Sciatic nerve (tissue), 2 donors: ENCODE data around the gene NUCB2. TPM values are rescaled to one million over a fixed set of nuclear protein-coding genes. Genes with fewer than 3 reads are reported as not detected.

ENCODE experiments used
- ATAC-seq: fragments of 200-7000 bp; cut with Tn5 transposase; one replicate; pipeline ENCODE4 v1.9.1; 2020; ENCODE audit warnings: mild to moderate bottlenecking, moderate library complexity
- DNase-seq: peaks from one replicate; pipeline ENCODE4 v3.0.0-alpha.2; 2020; ENCODE audit warnings: low spot score
- intact Hi-C: fragments of 100-400 bp; cut with DNase I; formaldehyde crosslinking; loops from one replicate; pipeline ENCODE4 v1.14.2; 2022
- total RNA-seq: library from RNA; stranded (reverse); fragmentation: NEBNext Ultra II Directional; extraction: Animal tissue kit (Norgen Biotek cat#: 25700); gene quantifications from one replicate; pipeline ENCODE4 v1.2.1, GENCODE V29; 2021
- donor health status: DM: no; HTN: no; CAD: no.
- donor health status: DM: no; HTN: no; CAD: no.

NUCB2 gene
- total RNA-seq, 1 donor from 2014 or later = 51.3 TPM

GRCh38 chr11:17313349-17314231, 37.1 kb downstream of the NUCB2 start:
- ATAC-seq = no peak

DNA sequence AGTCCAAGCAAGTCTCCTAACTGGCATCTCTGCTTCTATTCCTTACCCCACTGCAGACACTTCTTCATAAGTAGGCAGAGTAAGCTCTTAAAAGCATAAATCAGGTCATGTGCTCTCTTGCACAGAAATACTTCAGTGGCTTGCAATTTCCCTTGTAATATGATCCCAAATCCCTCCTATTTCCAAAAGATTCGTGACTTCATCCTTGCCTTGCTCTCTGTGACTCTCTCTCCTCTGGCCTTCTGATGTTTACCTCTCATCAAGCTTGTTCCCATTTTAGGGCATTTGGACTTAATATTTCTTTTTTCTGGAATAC, 37.7 kb downstream of the NUCB2 start:
- intact Hi-C loops = no loop called here
- DNase-seq (no peak), ATAC-seq (peak; percentile 50)

More at GRCh38 chr11:17313349-17314231, 37.1 kb downstream of the NUCB2 start:
- DNase-seq = no peak
- intact Hi-C loops = no loop called here

DNA sequence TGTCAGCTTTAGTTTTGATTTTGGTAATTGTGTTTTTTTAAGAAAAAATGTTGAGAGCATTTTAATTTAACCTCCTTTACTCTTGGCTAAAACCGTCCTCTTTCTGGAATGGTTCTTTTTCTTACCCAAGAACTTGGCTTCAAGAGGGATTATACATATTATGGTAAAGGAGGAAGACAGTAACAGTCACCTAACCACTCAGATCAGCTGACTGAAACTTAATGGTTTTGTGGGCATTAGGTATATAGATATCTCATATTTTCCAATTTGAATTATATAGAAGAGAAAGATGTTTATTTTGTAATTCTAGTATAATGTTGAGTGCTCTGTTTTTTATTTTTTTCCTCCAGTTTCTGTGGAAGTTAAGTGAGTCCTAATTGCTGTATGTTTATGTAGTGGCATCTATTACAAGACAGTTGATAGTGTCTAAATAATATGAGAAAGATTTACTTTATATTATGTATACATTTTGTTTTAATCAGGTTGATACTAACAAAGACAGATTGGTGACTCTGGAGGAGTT, 38.4 kb downstream of the NUCB2 start:
- intact Hi-C loops = no loop called here
- DNase-seq (no peak), ATAC-seq (no peak)

DNA sequence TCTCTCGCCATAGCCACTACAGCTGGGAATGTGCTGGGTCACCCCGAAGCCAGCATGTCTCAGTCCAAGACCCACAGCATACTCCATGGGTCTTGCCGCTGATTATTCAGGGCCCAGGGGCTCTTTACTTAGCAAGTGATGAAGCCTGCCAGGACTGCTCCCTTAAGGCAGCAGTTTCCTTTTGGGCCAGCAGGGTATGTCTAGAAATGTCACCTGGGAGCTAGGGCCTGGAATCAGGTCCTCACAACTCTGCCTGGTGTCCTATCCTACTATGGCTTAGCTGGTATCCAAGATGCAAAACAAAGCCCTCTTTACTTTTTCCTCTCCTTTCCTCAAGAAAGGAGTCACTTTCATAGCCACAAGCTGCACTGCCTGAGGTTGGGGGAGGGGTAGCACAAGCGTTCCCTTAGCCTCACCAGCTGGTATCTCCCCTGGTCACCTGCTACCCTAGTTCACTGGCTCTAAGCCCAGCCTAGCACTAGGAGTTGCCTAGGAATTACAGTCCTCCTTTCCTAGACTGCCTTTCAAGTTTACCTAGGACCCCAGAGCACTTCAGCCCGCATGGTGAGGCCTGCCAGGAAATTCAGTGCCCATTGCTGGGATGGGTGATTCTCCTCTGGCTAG, 52.4 kb downstream of the NUCB2 start:
- intact Hi-C loops = no loop called here
- ATAC-seq = no peak

GRCh38 chr11:17331669-17332068, 55.1 kb downstream of the NUCB2 start:
- no peak for ATAC-seq
- DNase-seq = no peak
- intact Hi-C loops = no loop called here

More for the DNA sequence above, 52.4 kb downstream of the NUCB2 start:
- DNase-seq = no peak

DNA sequence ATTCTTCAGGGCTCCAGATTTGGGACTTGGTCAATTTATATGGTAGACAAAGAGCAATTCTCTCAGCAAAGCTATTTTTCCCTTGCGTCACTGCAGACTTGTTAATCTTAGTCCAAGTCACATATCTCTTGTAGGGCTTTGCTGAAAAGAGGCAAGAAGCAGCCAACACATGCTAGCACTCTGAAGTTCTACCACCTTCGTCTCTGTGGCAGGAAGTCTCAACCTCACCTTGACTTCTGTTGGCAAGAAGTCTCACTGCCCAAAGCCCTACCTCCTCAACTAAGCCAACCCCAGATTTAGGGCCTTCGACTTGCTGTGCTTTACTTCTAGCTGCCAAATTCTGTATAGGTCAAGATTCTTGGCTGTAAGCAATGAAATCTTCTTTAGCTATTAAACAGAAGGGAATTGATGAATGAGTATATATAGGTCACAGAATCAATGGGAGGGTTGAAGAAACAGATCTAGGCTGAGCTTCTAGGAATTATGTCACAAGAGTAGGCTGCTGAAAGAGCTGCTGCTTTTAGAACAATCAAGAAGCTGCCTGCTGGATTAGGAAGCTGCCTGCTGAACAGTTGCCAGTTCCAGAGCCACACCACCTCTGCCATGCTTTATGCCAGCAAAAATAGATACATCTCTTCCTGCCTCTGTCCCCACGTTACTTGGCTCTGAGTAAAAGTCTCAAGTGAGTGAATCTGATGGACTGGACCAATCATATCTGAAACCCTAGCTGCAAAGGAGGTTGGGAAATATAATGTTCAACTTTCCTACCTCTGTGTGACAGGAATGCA, 57.5 kb downstream of the NUCB2 start:
- intact Hi-C loops = no loop called here
- DNase-seq (no peak), ATAC-seq (no peak)

DNA sequence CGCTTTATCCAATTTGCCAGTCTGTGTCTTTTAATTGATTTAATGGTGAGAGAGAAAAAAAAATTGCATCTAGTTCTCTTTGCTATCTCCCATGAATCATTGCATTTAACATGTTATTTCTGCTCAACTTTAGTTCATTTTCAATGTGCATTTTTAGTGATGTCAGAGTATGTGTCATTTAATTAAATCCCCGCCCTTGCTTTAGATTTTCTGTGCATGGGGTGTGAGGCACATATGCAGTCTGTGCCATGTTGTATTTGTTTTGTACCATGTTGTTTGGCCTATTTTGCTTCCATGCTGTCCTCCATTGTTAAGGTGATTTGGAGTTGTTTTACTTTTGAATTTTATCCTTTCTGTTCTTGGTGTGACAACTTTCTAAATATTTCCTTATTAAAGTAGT, 66.7 kb downstream of the NUCB2 start:
- no peak for DNase-seq
- intact Hi-C loops = no loop called here
- no peak for ATAC-seq

GRCh38 chr11:17343907-17344306, 67.4 kb downstream of the NUCB2 start:
- intact Hi-C loops = no loop called here
- ATAC-seq (no peak), DNase-seq (no peak)

DNA sequence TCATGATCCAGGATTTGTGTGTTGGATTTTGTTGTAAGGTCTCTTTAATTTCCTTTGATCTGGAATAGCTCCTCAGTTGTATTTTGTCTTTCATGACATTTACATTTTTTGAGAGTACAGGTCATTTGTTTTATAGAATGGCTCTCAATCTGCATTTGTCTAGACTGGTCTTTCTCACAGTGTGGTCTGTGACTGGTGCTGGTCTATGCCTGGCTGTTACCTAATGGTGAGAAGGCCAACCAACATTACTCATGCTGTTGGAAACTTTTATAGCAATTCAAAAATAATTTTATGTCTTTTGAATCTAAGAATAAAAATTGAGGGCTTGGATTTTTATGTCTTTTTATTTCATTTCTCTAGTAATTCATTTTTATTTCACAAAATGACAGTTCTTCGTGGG, 71.1 kb downstream of the NUCB2 start:
- intact Hi-C loops = no loop called here
- ATAC-seq = no peak
- DNase-seq = no peak

GRCh38 chr11:17350455-17351171, 74.1 kb downstream of the NUCB2 start:
- intact Hi-C loops = no loop called here
- ATAC-seq = no peak
- DNase-seq = no peak

GRCh38 chr11:17351172-17351509, 74.6 kb downstream of the NUCB2 start:
- intact Hi-C loops = no loop called here
- ATAC-seq = no peak
- no peak for DNase-seq

DNA sequence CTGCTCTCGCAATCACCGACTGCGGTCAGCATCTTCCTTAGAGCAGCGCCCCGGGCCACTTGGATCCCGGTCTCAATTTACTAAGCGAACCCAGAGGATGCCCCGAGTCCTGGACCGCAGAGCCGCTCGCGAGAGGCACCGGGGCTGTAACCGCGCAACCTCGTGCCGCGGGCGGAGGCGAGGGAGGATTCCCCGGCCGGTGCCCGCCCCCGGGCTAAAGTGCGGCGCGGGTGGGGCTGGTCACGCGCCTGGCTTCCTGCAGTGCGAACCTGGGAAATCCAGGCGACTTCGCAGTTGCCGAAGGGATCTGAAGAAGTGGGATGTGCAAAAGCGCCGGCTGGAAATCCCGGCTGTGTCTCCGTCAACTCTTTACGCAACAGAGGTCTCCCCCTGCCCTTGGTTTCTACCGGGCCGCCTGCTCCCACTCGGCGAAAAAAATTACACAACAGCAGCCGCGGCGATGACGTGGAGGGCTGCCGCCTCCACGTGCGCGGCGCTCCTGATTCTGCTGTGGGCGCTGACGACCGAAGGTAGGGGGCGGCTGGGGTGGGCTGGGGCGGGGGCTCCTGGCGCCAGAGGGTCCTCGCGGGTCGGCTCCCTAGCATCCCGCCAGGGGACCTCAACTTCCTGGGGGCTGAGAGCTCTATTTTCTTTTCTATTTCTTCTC, 75.1 kb downstream of the NUCB2 start, which contains the start of gene NCR3LG1:
Gene NCR3LG1 (plus strand): TSS at position 291 of the 667 bp plus-strand sequence. CDS start 170 bp downstream, at position 461.
- peak; percentile 84 for ATAC-seq
- intact Hi-C loops = no loop called here
- DNase-seq = peak; percentile 77

GRCh38 chr11:17352950-17353820, 76.6 kb downstream of the NUCB2 start:
- DNase-seq = peak; percentile 80

DNA sequence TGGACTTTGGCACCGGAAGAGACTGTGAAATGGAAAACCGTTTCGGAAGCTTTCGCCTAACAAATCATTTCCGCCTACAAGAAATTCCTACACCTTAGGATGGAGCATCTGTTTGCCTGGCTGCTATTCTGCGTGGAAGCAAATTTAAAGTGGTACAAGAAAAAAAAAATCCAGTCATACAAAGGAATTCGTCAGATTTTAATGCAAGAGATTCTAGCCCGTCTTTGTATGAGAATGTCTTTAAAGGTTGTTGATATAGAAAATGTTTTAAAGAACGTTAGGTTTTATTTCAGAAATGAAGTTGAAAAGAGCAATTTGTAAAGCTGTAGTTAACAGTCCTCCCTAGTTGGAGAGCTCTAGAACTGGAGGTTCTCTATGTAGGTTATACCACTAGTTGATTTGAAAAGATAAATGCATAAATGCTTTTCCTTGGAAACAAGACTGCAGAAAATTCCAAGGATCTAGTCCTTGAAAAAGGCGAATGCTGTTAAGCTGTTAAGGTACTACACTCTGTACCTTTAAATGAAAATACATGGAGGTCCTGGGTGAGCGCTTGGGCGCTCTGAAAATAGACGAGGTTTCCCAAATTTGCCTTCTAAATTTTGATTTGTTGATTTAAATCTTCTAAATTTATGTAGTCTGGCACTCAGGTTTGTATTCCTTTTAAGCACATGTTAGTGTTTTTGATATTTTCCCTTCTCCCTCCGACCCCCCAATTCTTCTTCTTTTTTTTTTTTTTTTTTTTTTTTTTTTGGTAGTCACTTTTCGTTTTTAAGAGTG, 77.5 kb downstream of the NUCB2 start:
- intact Hi-C loops = no loop called here
- no peak for ATAC-seq
- DNase-seq = no peak

More at GRCh38 chr11:17352950-17353820, 76.6 kb downstream of the NUCB2 start:
- ATAC-seq = peak; percentile 77
- intact Hi-C loops = no loop called here

- intact Hi-C loops = no loop called here
Measured at GRCh38 chr11:17354601-17354991, 78.1 kb downstream of the NUCB2 start.

GRCh38 chr11:17366495-17366894, 90.0 kb downstream of the NUCB2 start:
- DNase-seq (no peak), ATAC-seq (no peak)
- intact Hi-C loops = no loop called here

More at GRCh38 chr11:17354601-17354991, 78.1 kb downstream of the NUCB2 start:
- peak; percentile 65 for DNase-seq
- no peak for ATAC-seq

DNA sequence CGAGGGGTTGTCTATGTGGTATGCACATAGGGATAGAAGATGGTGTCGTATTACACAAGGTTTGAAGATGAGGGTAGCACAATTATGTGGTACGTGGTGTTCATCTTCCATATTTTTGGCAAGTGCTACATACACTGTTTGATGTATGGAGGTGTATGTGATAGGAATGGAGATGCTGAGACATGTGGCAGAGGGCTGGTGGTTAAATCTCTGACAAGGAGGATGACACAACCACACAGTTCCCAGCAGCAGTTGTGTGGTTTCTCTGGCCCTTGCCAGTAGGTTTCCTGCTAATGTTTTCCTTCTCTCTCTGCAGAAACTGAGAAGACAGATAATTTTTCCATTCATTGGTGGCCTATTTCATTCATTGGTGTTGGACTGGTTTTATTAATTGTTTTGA, 92.0 kb downstream of the NUCB2 start:
- no peak for DNase-seq
- intact Hi-C loops = no loop called here

More for the DNA sequence above, 92.0 kb downstream of the NUCB2 start:
- ATAC-seq = no peak
